ENCODE measurements around the gene GOLGA1. TPM values are rescaled to one million over a fixed set of nuclear protein-coding genes. Genes with fewer than 3 reads are reported as not detected.
"Not testable (repeated sequence)": the region's sequence is repeated elsewhere in the genome, so short reads cannot be mapped to it uniquely, and the experiment has no call there.

The GOLGA1 gene
- total RNA-seq, 2 experiments from 2014 or later, result 20.9 to 21.6 TPM

GRCh38 chr9:124852829-124853531, 87.9 kb downstream of the GOLGA1 start, which contains the start of gene WDR38:
WDR38 (plus strand) TSS chr9:124853460; CDS start chr9:124853532, 72 bp downstream.
- TF ChIP-seq CTCF (IDR thresholded peaks at IDR 0.05), result peak; percentile 100
- H3K27me3 Mint-ChIP-seq, result peaks cover 19% of the 10 kb centered on the region
- H3K4me3 Mint-ChIP-seq, result peak within 1 kb of the TSS; percentile 46
- no peaks in the 10 kb centered on the region for H3K9me3 Mint-ChIP-seq
- H3K36me3 Mint-ChIP-seq (ENCODE audit: low read depth), result peaks cover 9% of the 10 kb centered on the region
- intact Hi-C loops (cut with micrococcal nuclease), result loop anchor here (1.0 kb wide), 1 partner anchor 79 kb away; no protein-coding TSS in a partner anchor
- H3K4me1 Mint-ChIP-seq (ENCODE audit: low read depth), result peaks cover 20% of the 10 kb centered on the region
- ATAC-seq, result peak; percentile 81
- DNase-seq, result peak; percentile 91
- CTCF ChIA-PET, result interaction anchor here (0.5 to 10.3 kb wide), 51 partner anchors 10 to 448 kb away, joined by 3 to 431 read pairs (median 4); partner anchors contain the start of genes ARPC5L, NR6A1, OLFML2A and RPL35
- H3K27ac Mint-ChIP-seq, result no peak within 1 kb of the TSS
- POLR2A ChIA-PET, result interaction anchor here (0.7 to 12.4 kb wide), 7 partner anchors 8 to 389 kb away, joined by 3 to 280 read pairs (median 5); partner anchors contain the start of genes ARPC5L, NR6A1 and RPL35

GRCh38 chr9:124852121-124852828, 88.6 kb downstream of the GOLGA1 start:
- peaks cover 13% of the 10 kb centered on the region for H3K4me1 Mint-ChIP-seq (ENCODE audit: low read depth)
- H3K27me3 Mint-ChIP-seq, result peaks cover 24% of the 10 kb centered on the region
- ATAC-seq, result no peak
- intact Hi-C loops (cut with micrococcal nuclease), result no loop called here
- H3K36me3 Mint-ChIP-seq (ENCODE audit: low read depth), result peaks cover 2% of the 10 kb centered on the region
- H3K9me3 Mint-ChIP-seq, result no peaks in the 10 kb centered on the region
- peak overlapping the region; percentile 46 for H3K4me3 Mint-ChIP-seq
- TF ChIP-seq CTCF (IDR thresholded peaks at IDR 0.05), result no peak
- CTCF ChIA-PET, result interaction anchor here (0.6 to 10.3 kb wide), 29 partner anchors 10 to 448 kb away, joined by 3 to 431 read pairs (median 5); partner anchors contain the start of genes ARPC5L, NR6A1, OLFML2A and RPL35
- H3K27ac Mint-ChIP-seq, result no peak overlapping the region
- POLR2A ChIA-PET, result interaction anchor here (0.7 to 12.4 kb wide), 5 partner anchors 9 to 389 kb away, joined by 3 to 280 read pairs (median 5); partner anchors contain the start of gene NR6A1
- DNase-seq, result no peak

- DNase-seq (no peak), ATAC-seq (no peak)
- Mint-ChIP-seq H3K27me3 (peaks cover 24% of the 10 kb centered on the region), H3K36me3 (ENCODE audit: low read depth) (no peaks in the 10 kb centered on the region), H3K27ac (no peak overlapping the region), H3K4me3 (no peak overlapping the region), H3K4me1 (ENCODE audit: low read depth) (peaks cover 7% of the 10 kb centered on the region), H3K9me3 (no peaks in the 10 kb centered on the region)
- intact Hi-C loops (cut with micrococcal nuclease), result no loop called here
- POLR2A ChIA-PET, result interaction anchor here (1.4 kb wide), 1 partner anchor 9 kb away, joined by 3 read pairs; no protein-coding TSS in a partner anchor
- no peak for TF ChIP-seq CTCF (IDR thresholded peaks at IDR 0.05)
- CTCF ChIA-PET, result interaction anchor here (1.1 to 10.3 kb wide), 3 partner anchors 54 to 139 kb away, joined by 3 to 431 read pairs (median 3); partner anchors contain the start of genes NR6A1 and OLFML2A
These were observed 91.1 kb downstream of the GOLGA1 start for GRCh38 chr9:124849801-124850200.

GRCh38 chr9:124846969-124847368, 93.9 kb downstream of the GOLGA1 start:
- Mint-ChIP-seq H3K4me1 (ENCODE audit: low read depth) (no peaks in the 10 kb centered on the region), H3K27me3 (peaks cover 22% of the 10 kb centered on the region), H3K9me3 (no peaks in the 10 kb centered on the region), H3K36me3 (ENCODE audit: low read depth) (no peaks in the 10 kb centered on the region), H3K27ac (no peak overlapping the region), H3K4me3 (no peak overlapping the region)
- no peak for TF ChIP-seq CTCF (IDR thresholded peaks at IDR 0.05)
- DNase-seq (no peak), ATAC-seq (no peak)
- ChIA-PET POLR2A (interaction anchor here (1.3 kb wide), 1 partner anchor 9 kb away, joined by 3 read pairs; no protein-coding TSS in a partner anchor), CTCF (interaction anchor here (1.0 to 1.7 kb wide), 3 partner anchors 10 to 72 kb away, joined by 3 to 4 read pairs (median 3); partner anchors contain the start of gene OLFML2A)
- intact Hi-C loops (cut with micrococcal nuclease), result no loop called here

- ChIA-PET CTCF (interaction anchor here (1.0 to 1.7 kb wide), 2 partner anchors 10 to 71 kb away, joined by 3 to 4 read pairs; no protein-coding TSS in a partner anchor), POLR2A (interaction anchor here (1.3 kb wide), 1 partner anchor 10 kb away, joined by 3 read pairs; no protein-coding TSS in a partner anchor)
- H3K27ac Mint-ChIP-seq; DNase-seq; intact Hi-C loops (cut with micrococcal nuclease); H3K36me3 Mint-ChIP-seq (ENCODE audit: low read depth); H3K4me3 Mint-ChIP-seq; H3K9me3 Mint-ChIP-seq; ATAC-seq; H3K4me1 Mint-ChIP-seq (ENCODE audit: low read depth): not testable (repeated sequence)
- peaks cover 22% of the 10 kb centered on the region for H3K27me3 Mint-ChIP-seq
These were observed 94.4 kb downstream of the GOLGA1 start for GRCh38 chr9:124846467-124846866.

Data from activated CD8-positive, alpha-beta T cell treated with anti-CD3 and anti-CD28 coated beads for 36 hours (primary cell).